HepG2 (cell line): Measurements from ENCODE around the gene WWC1. TPM values are rescaled to one million over a fixed set of nuclear protein-coding genes. Genes with fewer than 3 reads are reported as not detected.
A peak's percentile ranks its signal among the peaks of the same experiment; 100 is the strongest.

Experiments
- EED ChIP-seq: sonication (generic); formaldehyde crosslinking; IDR thresholded peaks from 2 replicates; pipeline ENCODE4 v1.5.0; 2020; ENCODE audit warnings: mild to moderate bottlenecking, missing genetic modification reagents
- ELF3 ChIP-seq: IDR thresholded peaks from 2 replicates; pipeline ENCODE4 v1.6.1; 2016; ENCODE audit warnings: missing genetic modification reagents, missing compliant biosample characterization
- HOXA7 ChIP-seq: sonication (generic); formaldehyde crosslinking; IDR thresholded peaks from 2 replicates; pipeline ENCODE4 v1.8.1; 2022; ENCODE audit warnings: mild to moderate bottlenecking, missing genetic modification reagents, moderate library complexity
- JUND ChIP-seq: sonication (generic); formaldehyde crosslinking; IDR thresholded peaks from 2 replicates; pipeline ENCODE4 v1.8.0; 2022; ENCODE audit warnings: mild to moderate bottlenecking, missing genetic modification reagents
- NONO ChIP-seq, 2 experiments: fragments of 450-650 bp in 1 of 2; sonication (generic) in 1 of 2; formaldehyde crosslinking in 1 of 2; IDR thresholded peaks in 1 of 2; conservative IDR thresholded peaks in 1 of 2; 2 replicates each; pipeline versions ENCODE4 v1.6.1 to v1.8.0; 2017 to 2022; ENCODE audit warnings: mild to moderate bottlenecking in 1 of 2, missing genetic modification reagents in 1 of 2, moderate library complexity in 1 of 2
- POGZ ChIP-seq: sonication (generic); formaldehyde crosslinking; IDR thresholded peaks from 2 replicates; pipeline ENCODE4 v1.4.0; 2020; ENCODE audit warnings: mild to moderate bottlenecking, missing genetic modification reagents
- POLR2AphosphoS2 ChIP-seq: IDR thresholded peaks from 2 replicates; pipeline ENCODE4 v1.6.1; 2011; ENCODE audit warnings: low read depth, low read length, improper control_type of control experiment
- SNAPC2 ChIP-seq: sonication (generic); formaldehyde crosslinking; IDR thresholded peaks from 2 replicates; pipeline ENCODE4 v1.8.1; 2022; ENCODE audit warnings: mild to moderate bottlenecking, missing genetic modification reagents
- SSRP1 ChIP-seq: IDR thresholded peaks from 2 replicates; pipeline ENCODE4 v1.6.1; 2016; ENCODE audit warnings: control low read depth
- THYN1 ChIP-seq: sonication (generic); formaldehyde crosslinking; IDR thresholded peaks from 2 replicates; pipeline ENCODE4 v1.8.1; 2023; ENCODE audit warnings: low read depth, mild to moderate bottlenecking, moderate library complexity, missing genetic modification reagents, borderline replicate concordance
- ZEB1 ChIP-seq: IDR thresholded peaks from 2 replicates; pipeline ENCODE4 v1.6.1; 2012; ENCODE audit warnings: mild to moderate bottlenecking, low read depth, inconsistent platforms; ENCODE audit not compliant: insufficient replicate concordance
- ZNF235 ChIP-seq: sonication (generic); formaldehyde crosslinking; IDR thresholded peaks from 2 replicates; pipeline ENCODE4 v1.8.1; 2023; ENCODE audit warnings: mild to moderate bottlenecking, missing genetic modification reagents, borderline replicate concordance
- ZNF3 ChIP-seq: IDR thresholded peaks from 2 replicates; pipeline ENCODE4 v1.7.0; 2017; ENCODE audit warnings: inconsistent platforms
- ZNF614 ChIP-seq: IDR thresholded peaks from 2 replicates; pipeline ENCODE4 v1.6.1; 2018; ENCODE audit warnings: missing biosample characterization, missing genetic modification reagents, inconsistent platforms, borderline replicate concordance
- ZNF761 ChIP-seq: sonication (generic); formaldehyde crosslinking; conservative IDR thresholded peaks from 2 replicates; pipeline ENCODE4 v1.4.0; 2020; ENCODE audit warnings: mild to moderate bottlenecking, missing genetic modification reagents
- ZSCAN9 ChIP-seq: IDR thresholded peaks from 2 replicates; pipeline ENCODE4 v1.6.1; 2016; ENCODE audit warnings: borderline replicate concordance
- polyA plus RNA-seq, 8 experiments: library from polyadenylated mRNA; depleted of rRNA in 3 of 8; stranded (reverse) in 7 of 8; unstranded in 1 of 8; fragments of >200 nt; fragmentation: Illumina TruSeq in 4 of 8; extraction: Trizol in 4 of 8; gene quantifications; 2 replicates each; pipeline versions ENCODE4 v1.2.1 to v1.2.3, GENCODE V29; 2011 to 2016; ENCODE audit warnings: low read depth in 4 of 8, missing spikeins in 1 of 8, mixed read lengths in 1 of 8; ENCODE audit not compliant: insufficient read depth in 1 of 8
- total RNA-seq, 5 experiments: library from RNA; depleted of rRNA; stranded (reverse); fragments of >200 nt; fragmentation: Illumina TruSeq; extraction: Trizol; gene quantifications; 2 replicates each; pipeline ENCODE4 v1.2.3, GENCODE V29; 2016; ENCODE audit warnings: low read depth in 1 of 5
- TF ChIP-seq, protein P1 (sequence below): sonication (generic); formaldehyde crosslinking; IDR thresholded peaks from 2 replicates; pipeline ENCODE4 v1.4.0; 2020; ENCODE audit warnings: missing genetic modification reagents, borderline replicate concordance
- TF ChIP-seq, protein P2 (sequence below), 2 experiments: fragments of 450-650 bp in 1 of 2; sonication (generic) in 1 of 2; formaldehyde crosslinking; IDR thresholded peaks; 2 replicates each; pipeline versions ENCODE4 v1.5.0 to v1.8.0; 2020 to 2022; ENCODE audit warnings: mild to moderate bottlenecking in 1 of 2, missing genetic modification reagents in 1 of 2
- TF ChIP-seq, protein P3 (sequence below): IDR thresholded peaks from 2 replicates; pipeline ENCODE4 v1.6.1; 2016; ENCODE audit warnings: missing compliant biosample characterization, missing genetic modification reagents, borderline replicate concordance
- TF ChIP-seq, protein P4 (sequence below): sonication (generic); formaldehyde crosslinking; IDR thresholded peaks from 2 replicates; pipeline ENCODE4 v1.5.0; 2020; ENCODE audit warnings: missing genetic modification reagents
- TF ChIP-seq, protein P5 (sequence below): sonication (generic); formaldehyde crosslinking; IDR thresholded peaks from 2 replicates; pipeline ENCODE4 v1.4.0; 2020; ENCODE audit warnings: missing genetic modification reagents, borderline replicate concordance

Gene WWC1
- total and polyA plus RNA-seq, 2 of the 13 experiments (the other 11 are each of a cell fraction or from before 2014, with no cell fraction given): 8.3 to 17.9 TPM

DNA sequence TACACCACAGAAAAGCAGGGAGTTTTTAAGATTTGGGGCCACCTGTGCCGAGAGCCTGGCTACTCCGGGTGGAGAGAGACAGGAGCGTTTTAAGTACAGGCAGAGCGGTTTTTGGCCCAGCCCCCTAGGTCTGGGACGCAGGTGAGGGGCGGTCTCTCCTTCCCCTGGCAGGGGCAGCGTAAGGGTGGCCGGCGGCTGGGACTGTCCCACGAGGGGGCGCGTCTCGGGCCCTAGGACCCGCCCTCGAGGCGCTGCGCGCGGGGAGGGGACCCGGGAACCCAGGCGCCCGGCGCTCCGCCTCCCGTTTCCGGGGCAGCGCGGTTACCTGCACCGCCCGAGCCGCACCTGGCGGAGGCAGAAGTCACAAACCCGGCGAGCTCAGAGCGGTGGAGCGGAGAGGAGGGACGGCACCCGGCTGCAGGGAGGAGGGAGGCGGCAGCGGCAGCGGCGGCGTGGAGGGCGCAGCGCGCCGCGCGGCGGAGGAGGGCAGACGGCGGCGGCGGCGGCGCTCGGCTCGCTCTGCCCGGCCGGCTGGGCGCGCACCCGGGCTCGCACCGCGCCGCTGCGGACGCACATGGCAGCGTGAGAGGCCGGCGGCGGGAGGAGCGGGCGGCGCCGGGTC lies at the start of gene WWC1 (continued):
- TF ChIP-seq, protein P1, sequence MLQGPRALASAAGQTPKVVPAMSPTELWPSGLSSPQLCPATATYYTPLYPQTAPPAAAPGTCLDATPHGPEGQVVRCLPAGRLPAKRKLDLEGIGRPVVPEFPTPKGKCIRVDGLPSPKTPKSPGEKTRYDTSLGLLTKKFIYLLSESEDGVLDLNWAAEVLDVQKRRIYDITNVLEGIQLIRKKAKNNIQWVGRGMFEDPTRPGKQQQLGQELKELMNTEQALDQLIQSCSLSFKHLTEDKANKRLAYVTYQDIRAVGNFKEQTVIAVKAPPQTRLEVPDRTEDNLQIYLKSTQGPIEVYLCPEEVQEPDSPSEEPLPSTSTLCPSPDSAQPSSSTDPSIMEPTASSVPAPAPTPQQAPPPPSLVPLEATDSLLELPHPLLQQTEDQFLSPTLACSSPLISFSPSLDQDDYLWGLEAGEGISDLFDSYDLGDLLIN: no peak
- no peak for TF ChIP-seq HOXA7
- no peak for TF ChIP-seq JUND (CRISPR knock-in tag)
- TF ChIP-seq SNAPC2 (CRISPR knock-in tag): no peak
- no peak for TF ChIP-seq ZSCAN9 (CRISPR knock-in tag)
- TF ChIP-seq, protein P2, sequence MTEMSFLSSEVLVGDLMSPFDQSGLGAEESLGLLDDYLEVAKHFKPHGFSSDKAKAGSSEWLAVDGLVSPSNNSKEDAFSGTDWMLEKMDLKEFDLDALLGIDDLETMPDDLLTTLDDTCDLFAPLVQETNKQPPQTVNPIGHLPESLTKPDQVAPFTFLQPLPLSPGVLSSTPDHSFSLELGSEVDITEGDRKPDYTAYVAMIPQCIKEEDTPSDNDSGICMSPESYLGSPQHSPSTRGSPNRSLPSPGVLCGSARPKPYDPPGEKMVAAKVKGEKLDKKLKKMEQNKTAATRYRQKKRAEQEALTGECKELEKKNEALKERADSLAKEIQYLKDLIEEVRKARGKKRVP (CRISPR knock-in tag; IDR thresholded peaks at IDR 0.05): no peak
- no peak for TF ChIP-seq ELF3 (CRISPR knock-in tag)
- TF ChIP-seq SSRP1 (CRISPR knock-in tag): no peak
- TF ChIP-seq NONO (IDR thresholded peaks at IDR 0.05): no peak
- TF ChIP-seq NONO (CRISPR knock-in tag; conservative IDR thresholded peaks at IDR 0.05): peak; percentile 43; the same call in 1 of the 2 replicates
- TF ChIP-seq EED (CRISPR knock-in tag): no peak
- no peak for TF ChIP-seq ZNF235 (CRISPR knock-in tag)
- no peak for TF ChIP-seq THYN1
- TF ChIP-seq, protein P3, sequence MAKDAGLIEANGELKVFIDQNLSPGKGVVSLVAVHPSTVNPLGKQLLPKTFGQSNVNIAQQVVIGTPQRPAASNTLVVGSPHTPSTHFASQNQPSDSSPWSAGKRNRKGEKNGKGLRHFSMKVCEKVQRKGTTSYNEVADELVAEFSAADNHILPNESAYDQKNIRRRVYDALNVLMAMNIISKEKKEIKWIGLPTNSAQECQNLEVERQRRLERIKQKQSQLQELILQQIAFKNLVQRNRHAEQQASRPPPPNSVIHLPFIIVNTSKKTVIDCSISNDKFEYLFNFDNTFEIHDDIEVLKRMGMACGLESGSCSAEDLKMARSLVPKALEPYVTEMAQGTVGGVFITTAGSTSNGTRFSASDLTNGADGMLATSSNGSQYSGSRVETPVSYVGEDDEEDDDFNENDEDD (CRISPR knock-in tag): 0 out of 2 replicates have a peak, but pooled peaks have one; percentile 11
- TF ChIP-seq ZNF3 (CRISPR knock-in tag): no peak
- TF ChIP-seq ZNF761 (CRISPR knock-in tag): no peak
- TF ChIP-seq ZNF614 (CRISPR knock-in tag): no peak
- TF ChIP-seq ZEB1: peak; percentile 98
- TF ChIP-seq, protein P4, sequence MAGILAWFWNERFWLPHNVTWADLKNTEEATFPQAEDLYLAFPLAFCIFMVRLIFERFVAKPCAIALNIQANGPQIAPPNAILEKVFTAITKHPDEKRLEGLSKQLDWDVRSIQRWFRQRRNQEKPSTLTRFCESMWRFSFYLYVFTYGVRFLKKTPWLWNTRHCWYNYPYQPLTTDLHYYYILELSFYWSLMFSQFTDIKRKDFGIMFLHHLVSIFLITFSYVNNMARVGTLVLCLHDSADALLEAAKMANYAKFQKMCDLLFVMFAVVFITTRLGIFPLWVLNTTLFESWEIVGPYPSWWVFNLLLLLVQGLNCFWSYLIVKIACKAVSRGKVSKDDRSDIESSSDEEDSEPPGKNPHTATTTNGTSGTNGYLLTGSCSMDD (CRISPR knock-in tag): no peak
- TF ChIP-seq POLR2AphosphoS2: no peak
- TF ChIP-seq, protein P5, sequence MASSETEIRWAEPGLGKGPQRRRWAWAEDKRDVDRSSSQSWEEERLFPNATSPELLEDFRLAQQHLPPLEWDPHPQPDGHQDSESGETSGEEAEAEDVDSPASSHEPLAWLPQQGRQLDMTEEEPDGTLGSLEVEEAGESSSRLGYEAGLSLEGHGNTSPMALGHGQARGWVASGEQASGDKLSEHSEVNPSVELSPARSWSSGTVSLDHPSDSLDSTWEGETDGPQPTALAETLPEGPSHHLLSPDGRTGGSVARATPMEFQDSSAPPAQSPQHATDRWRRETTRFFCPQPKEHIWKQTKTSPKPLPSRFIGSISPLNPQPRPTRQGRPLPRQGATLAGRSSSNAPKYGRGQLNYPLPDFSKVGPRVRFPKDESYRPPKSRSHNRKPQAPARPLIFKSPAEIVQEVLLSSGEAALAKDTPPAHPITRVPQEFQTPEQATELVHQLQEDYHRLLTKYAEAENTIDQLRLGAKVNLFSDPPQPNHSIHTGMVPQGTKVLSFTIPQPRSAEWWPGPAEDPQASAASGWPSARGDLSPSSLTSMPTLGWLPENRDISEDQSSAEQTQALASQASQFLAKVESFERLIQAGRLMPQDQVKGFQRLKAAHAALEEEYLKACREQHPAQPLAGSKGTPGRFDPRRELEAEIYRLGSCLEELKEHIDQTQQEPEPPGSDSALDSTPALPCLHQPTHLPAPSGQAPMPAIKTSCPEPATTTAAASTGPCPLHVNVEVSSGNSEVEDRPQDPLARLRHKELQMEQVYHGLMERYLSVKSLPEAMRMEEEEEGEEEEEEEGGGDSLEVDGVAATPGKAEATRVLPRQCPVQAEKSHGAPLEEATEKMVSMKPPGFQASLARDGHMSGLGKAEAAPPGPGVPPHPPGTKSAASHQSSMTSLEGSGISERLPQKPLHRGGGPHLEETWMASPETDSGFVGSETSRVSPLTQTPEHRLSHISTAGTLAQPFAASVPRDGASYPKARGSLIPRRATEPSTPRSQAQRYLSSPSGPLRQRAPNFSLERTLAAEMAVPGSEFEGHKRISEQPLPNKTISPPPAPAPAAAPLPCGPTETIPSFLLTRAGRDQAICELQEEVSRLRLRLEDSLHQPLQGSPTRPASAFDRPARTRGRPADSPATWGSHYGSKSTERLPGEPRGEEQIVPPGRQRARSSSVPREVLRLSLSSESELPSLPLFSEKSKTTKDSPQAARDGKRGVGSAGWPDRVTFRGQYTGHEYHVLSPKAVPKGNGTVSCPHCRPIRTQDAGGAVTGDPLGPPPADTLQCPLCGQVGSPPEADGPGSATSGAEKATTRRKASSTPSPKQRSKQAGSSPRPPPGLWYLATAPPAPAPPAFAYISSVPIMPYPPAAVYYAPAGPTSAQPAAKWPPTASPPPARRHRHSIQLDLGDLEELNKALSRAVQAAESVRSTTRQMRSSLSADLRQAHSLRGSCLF (CRISPR knock-in tag): no peak
- peak; percentile 48; the same call in 1 of the 2 replicates for TF ChIP-seq POGZ (CRISPR knock-in tag)
